SK-N-SH treated with all-trans-retinoic acid at 6 μM for 48 hours (cell line): ENCODE measurements around the gene DNAH8.

Experiments used
- ATAC-seq: fragments of 200-7000 bp; cut with Tn5 transposase; 3 replicates; pipeline ENCODE4 v1.9.1; 2020; ENCODE audit warnings: mild to moderate bottlenecking, moderate library complexity
- ARNTL ChIP-seq: fragments of 450-650 bp; formaldehyde crosslinking; IDR thresholded peaks from 2 replicates; pipeline ENCODE4 v1.5.0; 2020; ENCODE audit warnings: low read depth, mild to moderate bottlenecking, moderate library complexity, borderline replicate concordance
- BACH2 ChIP-seq: fragments of 250-450 bp; sonication (Bioruptor Pico); IDR thresholded peaks from 2 replicates; pipeline ENCODE4 v1.9.0; 2021; ENCODE audit warnings: mild to moderate bottlenecking, borderline replicate concordance
- CREB5 ChIP-seq: fragments of 250-450 bp; sonication (Bioruptor Pico); IDR thresholded peaks from 2 replicates; pipeline ENCODE4 v1.5.1; 2020; ENCODE audit warnings: low read depth, mild to moderate bottlenecking, moderate library complexity
- CSDC2 ChIP-seq: fragments of 250-450 bp; sonication (Bioruptor Pico); IDR thresholded peaks from 2 replicates; pipeline ENCODE4 v1.5.0; 2020; ENCODE audit warnings: mild to moderate bottlenecking, moderate library complexity
- CSRNP3 ChIP-seq: fragments of 250-450 bp; sonication (Bioruptor Pico); IDR thresholded peaks from 2 replicates; pipeline ENCODE4 v1.5.1; 2021; ENCODE audit warnings: mild to moderate bottlenecking, moderate library complexity
- ESRRG ChIP-seq: fragments of 250-450 bp; sonication (Bioruptor Pico); IDR thresholded peaks from 2 replicates; pipeline ENCODE4 v1.6.1; 2021; ENCODE audit warnings: mild to moderate bottlenecking
- GLIS3 ChIP-seq: fragments of 250-450 bp; sonication (Bioruptor Pico); IDR thresholded peaks from 2 replicates; pipeline ENCODE4 v1.5.0; 2020; ENCODE audit warnings: mild to moderate bottlenecking, moderate library complexity
- ISL1 ChIP-seq: fragments of 250-450 bp; sonication (Bioruptor Pico); IDR thresholded peaks from 2 replicates; pipeline ENCODE4 v2.1.2; 2022; ENCODE audit warnings: mild to moderate bottlenecking, moderate library complexity
- PATZ1 ChIP-seq: fragments of 250-450 bp; sonication (Bioruptor Pico); IDR thresholded peaks from 2 replicates; pipeline ENCODE4 v1.8.0; 2020; ENCODE audit warnings: mild to moderate bottlenecking, moderate library complexity, borderline replicate concordance
- RARB ChIP-seq: fragments of 250-450 bp; sonication (Bioruptor Pico); IDR thresholded peaks from 2 replicates; pipeline ENCODE4 v1.8.0; 2021; ENCODE audit warnings: mild to moderate bottlenecking, moderate library complexity
- TCF4 ChIP-seq: fragments of 250-450 bp; sonication (Bioruptor Pico); IDR thresholded peaks from 2 replicates; pipeline ENCODE4 v1.8.0; 2021; ENCODE audit warnings: mild to moderate bottlenecking, moderate library complexity, borderline replicate concordance
- TOX ChIP-seq: fragments of 250-450 bp; sonication (Bioruptor Pico); IDR thresholded peaks from 2 replicates; pipeline ENCODE4 v1.8.0; 2021; ENCODE audit warnings: mild to moderate bottlenecking, moderate library complexity, borderline replicate concordance
- TSHZ2 ChIP-seq: fragments of 250-450 bp; sonication (Bioruptor Pico); IDR thresholded peaks from 2 replicates; pipeline ENCODE4 v1.5.0; 2020; ENCODE audit warnings: mild to moderate bottlenecking, moderate library complexity
- ZC3H10 ChIP-seq: fragments of 250-450 bp; sonication (Bioruptor Pico); IDR thresholded peaks from 2 replicates; pipeline ENCODE4 v1.5.1; 2021; ENCODE audit warnings: mild to moderate bottlenecking, moderate library complexity
- ZFP3 ChIP-seq: fragments of 250-450 bp; sonication (Bioruptor Pico); IDR thresholded peaks from 2 replicates; pipeline ENCODE4 v1.5.0; 2020; ENCODE audit warnings: mild to moderate bottlenecking, moderate library complexity
- ZFP30 ChIP-seq: fragments of 450-650 bp; formaldehyde crosslinking; IDR thresholded peaks from 2 replicates; pipeline ENCODE4 v1.5.0; 2022; ENCODE audit warnings: mild to moderate bottlenecking, moderate library complexity
- ZNF70 ChIP-seq: fragments of 450-650 bp; formaldehyde crosslinking; IDR thresholded peaks from 2 replicates; pipeline ENCODE4 v1.5.0; 2020; ENCODE audit warnings: mild to moderate bottlenecking, moderate library complexity
- ZNF8 ChIP-seq: fragments of 450-650 bp; formaldehyde crosslinking; IDR thresholded peaks from 2 replicates; pipeline ENCODE4 v1.5.0; 2020; ENCODE audit warnings: mild to moderate bottlenecking, moderate library complexity

Gene DNAH8

GRCh38 chr6:38702558-38703397 is 12.3 kb upstream of the DNAH8 start, which contains the start of gene GLO1:
Gene GLO1 (minus strand): TSS chr6:38703145. CDS start chr6:38703054, 91 bp downstream.
- ATAC-seq, result peak; percentile 100
- TF ChIP-seq BACH2 (CRISPR knock-in tag) (no peak), ZC3H10 (CRISPR knock-in tag) (no peak), RARB (CRISPR knock-in tag) (no peak), CREB5 (no peak), ESRRG (CRISPR knock-in tag) (no peak), ZFP3 (CRISPR knock-in tag) (0 out of 2 replicates have a peak, but pooled peaks have one; percentile 45), GLIS3 (CRISPR knock-in tag) (no peak), TSHZ2 (no peak), CSRNP3 (CRISPR knock-in tag) (no peak), TOX (CRISPR knock-in tag) (no peak), ZNF8 (CRISPR knock-in tag) (no peak), ZFP30 (CRISPR knock-in tag) (no peak), CSDC2 (peak; percentile 20; the same call in 1 of the 2 replicates), ARNTL (CRISPR knock-in tag) (no peak), TCF4 (no peak), ZNF70 (no peak), ISL1 (CRISPR knock-in tag) (no peak)

- TF ChIP-seq ZFP30 (CRISPR knock-in tag) (no peak), PATZ1 (CRISPR knock-in tag) (no peak), GLIS3 (CRISPR knock-in tag) (no peak), ZNF70 (no peak), BACH2 (CRISPR knock-in tag) (no peak), CSDC2 (no peak), CSRNP3 (CRISPR knock-in tag) (no peak), ZFP3 (CRISPR knock-in tag) (no peak), TSHZ2 (no peak), ESRRG (CRISPR knock-in tag) (no peak), ZC3H10 (CRISPR knock-in tag) (no peak)
- no peak for ATAC-seq
Observed at GRCh38 chr6:38703949-38704590, 11.0 kb upstream of the DNAH8 start.
